ENCODE results near the gene TSPAN14.

GRCh38 chr10:80524190-80524909 is 70.2 kb downstream of the TSPAN14 start:
- TF ChIP-seq EZH2phosphoT487 (IDR thresholded peaks at IDR 0.05; ENCODE audit: unreplicated experiment) (no peak), CTCF (conservative IDR thresholded peaks at IDR 0.05; ENCODE audit: low read depth in 2 of 2) (no peak), POLR2AphosphoS5 (IDR thresholded peaks at IDR 0.05; ENCODE audit: low read depth) (no peak), REST (IDR thresholded peaks at IDR 0.05; ENCODE audit: unreplicated experiment) (no peak), CREB1 (CRISPR knock-in tag; IDR thresholded peaks at IDR 0.05; ENCODE audit: low read depth) (no peak), EZH2 (IDR thresholded peaks at IDR 0.05; ENCODE audit: low read depth, unreplicated experiment) (no peak), JUNB (IDR thresholded peaks at IDR 0.05; ENCODE audit: unreplicated experiment) (no peak)

All from GM23338 (cell line).